NCI-H2171 (cell line): Measurements from ENCODE around the gene STRA8.

ENCODE experiments used
- DNase-seq: peaks from one replicate; lab custom pipeline; 2025; lab: John Stamatoyannopoulos, UW

Gene STRA8, protein sequence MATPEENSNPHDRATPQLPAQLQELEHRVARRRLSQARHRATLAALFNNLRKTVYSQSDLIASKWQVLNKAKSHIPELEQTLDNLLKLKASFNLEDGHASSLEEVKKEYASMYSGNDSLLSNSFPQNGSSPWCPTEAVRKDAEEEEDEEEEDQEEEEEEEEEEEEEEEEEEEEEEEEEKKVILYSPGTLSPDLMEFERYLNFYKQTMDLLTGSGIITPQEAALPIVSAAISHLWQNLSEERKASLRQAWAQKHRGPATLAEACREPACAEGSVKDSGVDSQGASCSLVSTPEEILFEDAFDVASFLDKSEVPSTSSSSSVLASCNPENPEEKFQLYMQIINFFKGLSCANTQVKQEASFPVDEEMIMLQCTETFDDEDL

DNA sequence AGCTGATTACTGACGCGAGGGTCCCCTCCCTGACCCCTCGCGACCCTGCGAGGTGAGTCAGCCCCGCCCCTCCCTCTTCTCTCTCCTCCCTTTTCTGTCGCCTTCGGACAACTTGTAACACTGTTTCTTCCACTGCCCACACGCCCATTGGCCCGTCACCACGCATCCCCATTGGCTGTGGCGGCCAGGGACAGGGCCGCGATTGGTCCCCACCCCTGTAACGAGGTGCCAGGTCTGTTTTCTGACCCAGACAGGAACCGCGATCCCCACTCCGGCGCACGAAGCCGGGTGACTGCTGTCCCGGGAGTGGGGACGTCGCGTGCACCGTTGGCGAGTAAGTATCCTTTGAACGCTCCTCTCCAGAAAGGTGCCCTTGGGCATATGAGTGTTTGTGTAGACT lies at the start of gene STRA8:
Gene STRA8 (plus strand): TSS at position 269 of the 400 bp plus-strand sequence. CDS start 6,687 bp downstream, outside the sequence.
- no peak for DNase-seq

- no peak for DNase-seq
Measured at GRCh38 chr7:135184254-135184841, 49.3 kb upstream of the STRA8 start.

GRCh38 chr7:135185471-135186260 lies 48.0 kb upstream of the STRA8 start:
- no peak for DNase-seq

DNA sequence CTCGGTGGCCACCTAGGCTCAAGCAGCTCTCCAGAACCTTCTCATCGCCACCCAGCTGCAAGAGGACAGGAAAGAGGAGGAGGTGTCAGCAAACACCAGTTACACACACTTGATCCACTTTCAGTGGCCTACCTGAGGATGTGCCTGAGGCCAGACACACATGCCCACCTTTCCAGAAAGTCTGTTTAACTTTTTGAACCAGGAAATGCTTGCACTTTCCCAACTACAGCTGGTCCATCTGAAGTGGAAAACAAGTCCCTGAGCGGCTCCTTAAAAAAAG lies 47.4 kb upstream of the STRA8 start:
- DNase-seq, result no peak

- no peak for DNase-seq
Measured at GRCh38 chr7:135186841-135187253, 46.8 kb upstream of the STRA8 start.

DNA sequence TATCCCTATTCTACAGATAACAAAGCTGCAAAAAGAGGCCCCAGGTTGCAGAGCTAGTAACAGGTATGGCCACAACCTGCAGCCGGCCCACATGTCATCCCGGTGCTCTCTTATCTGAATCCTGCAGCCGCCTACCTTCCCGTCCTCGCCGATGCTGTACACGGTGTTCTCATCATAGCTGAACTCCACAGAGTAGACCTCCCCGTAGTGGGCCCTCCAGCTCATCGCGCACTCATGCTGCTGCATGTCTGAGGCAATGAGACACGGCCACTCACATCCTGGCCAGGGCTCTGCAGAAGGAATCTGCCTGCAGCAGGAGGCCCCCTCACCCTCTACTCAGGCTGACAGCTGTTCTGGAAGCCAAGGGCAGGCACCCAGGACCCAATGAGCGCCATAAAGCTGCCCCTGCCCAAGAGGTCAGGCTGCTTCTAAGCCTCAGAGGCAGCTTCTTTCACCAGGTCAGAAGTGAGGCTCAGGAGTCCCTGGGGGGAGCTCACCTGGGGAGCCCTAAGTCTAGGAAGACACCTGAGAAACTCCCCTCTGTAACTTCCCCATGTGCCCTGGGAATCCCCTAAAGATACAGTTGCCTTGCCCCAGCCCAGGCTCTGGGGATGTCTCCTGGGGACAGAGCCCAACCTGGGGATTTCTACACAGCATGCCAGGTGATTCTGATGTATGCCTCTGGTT lies 45.2 kb upstream of the STRA8 start:
- no peak for DNase-seq

DNA sequence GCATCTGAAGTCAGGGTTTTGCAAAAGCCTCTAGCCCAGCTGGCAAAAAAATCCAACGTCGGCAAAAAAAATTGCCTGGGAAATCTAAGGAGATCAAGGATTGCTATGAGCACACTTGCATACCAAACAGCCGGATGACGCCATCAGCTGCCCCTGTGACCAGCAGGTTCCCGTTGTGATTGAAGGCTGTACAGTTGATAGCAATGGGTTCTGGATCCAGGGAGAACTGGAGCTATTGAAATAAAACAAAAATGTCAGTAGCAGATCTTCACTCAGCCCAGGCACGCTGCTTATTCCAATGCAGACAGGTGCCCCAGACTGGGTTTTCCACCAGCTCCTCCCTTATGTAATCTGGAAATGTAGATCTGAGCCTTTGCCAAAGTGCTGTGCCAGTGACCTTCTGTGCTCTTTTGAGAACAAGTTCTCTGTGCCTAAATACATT lies 44.4 kb upstream of the STRA8 start:
- no peak for DNase-seq

GRCh38 chr7:135189961-135190360 lies 43.7 kb upstream of the STRA8 start:
- DNase-seq, result no peak

DNA sequence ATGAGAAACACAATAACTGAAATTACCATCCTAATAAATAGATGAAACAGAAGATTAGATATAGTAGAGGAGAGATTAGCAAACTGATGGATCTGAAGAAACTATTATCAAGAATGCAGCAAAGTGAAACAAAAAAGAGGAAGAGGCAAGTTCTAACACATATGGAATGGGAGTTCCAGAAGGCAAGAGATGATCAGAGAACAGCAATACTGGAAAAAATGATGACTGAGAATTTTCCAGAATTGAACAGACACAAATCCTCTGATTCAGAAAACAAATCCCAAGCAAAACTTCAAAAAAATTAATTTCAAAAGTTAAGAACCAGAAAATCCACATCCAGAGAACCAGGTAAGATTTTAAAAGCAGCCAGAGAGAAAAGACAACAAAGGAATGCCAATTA lies 42.9 kb upstream of the STRA8 start:
- DNase-seq, result no peak

DNA sequence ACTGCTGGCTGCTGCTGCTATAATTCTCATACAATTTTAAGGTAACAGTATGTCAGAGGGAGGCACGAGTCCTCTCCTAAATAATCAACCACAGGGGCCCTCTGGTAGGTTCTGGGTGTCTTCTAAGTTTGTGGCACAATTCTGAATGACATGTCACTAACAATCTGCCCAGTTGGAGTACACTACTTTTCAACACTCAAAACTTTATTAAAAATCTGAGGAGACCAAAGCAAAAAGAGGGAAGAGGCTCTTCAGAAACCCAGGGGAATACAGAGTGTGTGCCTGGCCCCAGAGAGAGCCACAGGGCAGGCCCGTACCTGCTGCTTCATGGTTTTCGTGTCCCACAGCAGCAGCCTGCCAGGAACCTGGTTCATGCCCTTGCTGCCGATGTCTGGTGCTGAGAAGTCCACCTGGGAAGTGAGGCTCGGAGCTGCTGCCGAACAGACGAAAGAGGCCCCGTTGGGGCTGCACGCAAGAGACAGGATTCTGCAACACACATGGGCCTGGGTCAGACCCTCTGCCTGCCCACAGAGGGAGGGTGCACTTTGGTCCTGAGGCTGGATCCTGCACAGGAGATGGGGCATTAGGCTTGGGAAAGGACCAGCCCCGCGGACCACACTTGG lies 40.6 kb upstream of the STRA8 start:
- DNase-seq, result no peak

DNA sequence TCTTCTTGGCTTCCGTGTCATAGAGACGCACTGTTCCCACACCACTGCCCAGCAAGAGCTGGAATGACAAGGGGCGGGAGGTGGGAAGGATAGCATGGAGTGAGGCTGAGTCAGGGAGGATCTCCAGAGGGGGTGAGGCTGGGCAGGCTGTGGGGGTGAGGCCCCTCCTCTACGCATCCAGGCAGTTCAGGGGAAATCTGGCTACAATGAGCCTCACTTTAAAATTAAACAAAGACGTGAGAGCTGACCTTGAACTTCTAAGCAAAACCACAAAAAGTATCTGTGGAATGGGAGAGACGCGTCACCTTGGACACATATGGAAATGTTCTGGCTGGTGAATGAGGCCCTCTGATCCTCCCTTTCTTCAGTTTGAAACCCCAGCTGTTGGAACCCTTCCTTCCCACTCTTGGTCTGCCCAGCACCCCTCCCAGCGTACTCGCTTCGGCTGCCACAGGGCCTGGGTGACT lies 40.0 kb upstream of the STRA8 start:
- DNase-seq, result no peak

GRCh38 chr7:135194494-135195095 lies 39.0 kb upstream of the STRA8 start:
- DNase-seq, result no peak

DNA sequence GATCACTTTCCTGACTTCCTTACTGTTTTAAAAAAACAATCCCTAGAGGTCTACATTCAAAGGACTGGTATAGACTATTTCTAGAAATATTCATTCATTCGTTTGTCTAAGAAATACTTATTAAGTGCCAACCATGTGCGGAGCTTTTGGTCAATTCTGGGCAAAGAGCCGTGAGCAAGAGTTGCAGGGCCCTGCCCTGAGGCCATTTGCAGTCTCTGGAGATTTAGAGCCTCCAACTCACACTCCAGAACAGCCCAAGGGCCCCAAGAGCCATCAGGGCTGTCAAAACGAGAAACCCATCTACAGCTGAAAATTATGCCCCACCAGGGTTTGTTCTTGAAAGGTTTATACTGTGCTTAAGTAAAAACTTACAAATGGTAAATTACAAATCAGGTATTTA lies 38.5 kb upstream of the STRA8 start:
- no peak for DNase-seq

GRCh38 chr7:135195968-135196629 lies 37.5 kb upstream of the STRA8 start:
- no peak for DNase-seq

GRCh38 chr7:135197343-135197742 lies 36.3 kb upstream of the STRA8 start:
- DNase-seq, result no peak

- no peak for DNase-seq
Measured at GRCh38 chr7:135197906-135198655, 35.6 kb upstream of the STRA8 start.

DNA sequence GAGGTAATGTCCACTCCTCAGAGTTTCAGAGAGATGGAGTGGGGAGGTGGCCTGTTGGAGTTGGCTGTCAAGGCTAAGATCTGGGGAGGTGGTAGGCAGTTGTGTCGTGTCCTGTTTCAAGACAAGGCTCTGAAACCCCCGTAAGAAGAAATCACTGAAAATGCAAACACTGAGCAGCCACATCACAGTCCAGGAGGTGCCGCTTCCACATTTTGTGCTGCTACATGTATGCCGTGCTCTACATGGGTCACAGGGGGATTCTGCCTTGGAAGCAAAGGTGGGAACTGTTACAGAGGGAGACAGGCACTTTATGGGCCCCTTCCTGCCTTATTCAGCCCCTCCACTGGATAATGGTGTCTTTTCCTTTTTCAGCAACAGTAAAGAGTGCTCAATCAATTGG lies 34.2 kb upstream of the STRA8 start:
- no peak for DNase-seq

DNA sequence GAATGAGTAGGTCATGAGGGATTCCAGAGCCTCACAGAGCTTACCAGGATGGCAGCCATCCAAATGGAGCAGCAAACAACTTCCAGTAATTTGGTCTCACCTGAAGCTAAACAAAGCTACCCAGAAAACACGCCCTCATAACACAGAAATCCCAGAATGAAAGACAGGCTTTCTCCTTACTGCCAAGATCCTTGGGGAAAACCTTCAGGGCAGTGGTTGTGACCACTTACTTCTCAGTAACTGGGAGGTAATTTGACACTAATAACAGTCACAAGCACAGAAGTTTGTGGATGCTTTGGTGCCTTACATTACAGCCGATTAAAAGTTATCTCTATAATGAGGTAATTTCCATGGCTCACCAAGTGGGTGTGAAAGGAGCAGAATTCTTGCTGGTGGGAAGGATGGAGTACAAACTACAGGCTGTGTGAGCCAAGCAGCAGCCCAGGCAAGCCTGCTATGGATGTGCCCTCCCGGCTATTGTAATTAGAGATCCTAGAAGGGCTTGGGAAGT lies 32.8 kb upstream of the STRA8 start:
- DNase-seq, result no peak

DNA sequence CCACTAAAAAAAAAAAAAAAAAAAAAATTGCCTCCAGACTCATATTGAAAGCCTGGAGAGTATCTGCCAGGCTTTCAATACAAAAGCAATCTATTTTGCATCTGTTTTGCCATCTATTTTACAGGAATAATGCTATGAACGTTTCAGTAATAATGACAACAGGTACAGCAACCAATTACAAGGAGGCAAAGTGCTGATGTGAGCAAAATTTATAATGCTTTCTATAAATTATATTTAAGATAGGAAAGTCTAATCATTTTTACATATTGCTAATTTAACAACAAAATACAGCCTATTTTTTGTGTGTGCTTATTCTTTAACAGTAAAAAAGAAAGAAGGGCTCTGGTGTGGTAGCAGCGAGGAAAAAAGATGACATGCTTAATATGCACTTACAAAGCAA lies 32.3 kb upstream of the STRA8 start:
- DNase-seq, result no peak

DNA sequence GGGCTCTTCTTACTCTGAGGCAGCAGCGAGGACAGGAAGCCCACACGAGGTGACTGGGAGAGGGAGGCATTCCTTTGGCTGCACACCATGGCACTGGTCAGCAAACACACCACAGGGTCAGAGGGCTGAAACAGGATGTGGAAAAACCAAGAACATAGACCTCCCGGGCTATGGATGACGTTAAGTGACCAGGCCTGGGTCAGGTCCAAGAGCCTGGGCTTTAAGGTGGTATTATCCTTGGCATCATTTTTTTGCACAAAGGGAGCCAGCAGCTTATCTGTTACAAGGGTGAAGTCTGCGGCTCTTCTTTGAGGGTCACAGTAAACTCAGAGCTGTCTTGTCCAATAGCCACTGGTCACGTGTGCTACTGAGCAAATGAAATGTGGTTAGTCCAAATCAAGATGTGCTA lies 29.3 kb upstream of the STRA8 start:
- DNase-seq, result no peak
